Activated naive CD4-positive, alpha-beta T cell treated with anti-CD3 and anti-CD28 coated beads, Interleukin-2, amount 50 U/mL, for 24 hours (primary cell): ENCODE results near the gene ZNF23.

Source experiments
- H3K27ac Mint-ChIP-seq: one replicate; pipeline ENCODE4 v1.8.0; 2021; ENCODE audit warnings: mild to moderate bottlenecking, mixed read lengths
- H3K27me3 Mint-ChIP-seq: one replicate; pipeline ENCODE4 v1.8.0; 2021; ENCODE audit warnings: mixed read lengths
- H3K36me3 Mint-ChIP-seq: one replicate; pipeline ENCODE4 v1.8.0; 2021; ENCODE audit warnings: mixed read lengths
- H3K4me1 Mint-ChIP-seq: one replicate; pipeline ENCODE4 v1.8.0; 2021; ENCODE audit warnings: mixed read lengths
- H3K4me3 Mint-ChIP-seq: one replicate; pipeline ENCODE4 v1.8.0; 2021; ENCODE audit warnings: mild to moderate bottlenecking, mixed read lengths
- H3K9me3 Mint-ChIP-seq: one replicate; pipeline ENCODE4 v1.8.0; 2021; ENCODE audit warnings: mixed read lengths

ZNF23 gene

DNA sequence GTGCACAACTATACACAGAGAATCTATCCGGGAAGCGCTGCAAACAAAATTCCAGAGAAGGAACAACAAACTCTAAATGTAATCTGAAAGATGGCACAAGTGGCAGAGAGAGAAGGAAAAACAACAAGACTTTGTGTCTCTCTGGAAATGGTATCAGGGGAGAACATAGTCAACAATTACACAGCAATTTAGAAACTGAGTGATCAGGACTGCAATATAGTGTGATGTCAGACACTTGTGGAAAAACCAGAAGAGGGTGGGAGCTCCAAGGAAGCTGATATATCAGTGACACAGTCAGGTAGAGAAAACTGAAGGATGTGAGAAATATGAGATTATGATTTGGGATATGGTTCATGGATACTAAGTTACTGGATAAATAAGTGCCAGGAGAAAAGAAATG lies 18.9 kb upstream of the ZNF23 start:
- Mint-ChIP-seq H3K27ac (no peak overlapping the region), H3K9me3 (no peaks in the 10 kb centered on the region), H3K27me3 (no peaks in the 10 kb centered on the region), H3K36me3 (peaks cover 8% of the 10 kb centered on the region), H3K4me1 (peaks cover 17% of the 10 kb centered on the region), H3K4me3 (no peak overlapping the region)

DNA sequence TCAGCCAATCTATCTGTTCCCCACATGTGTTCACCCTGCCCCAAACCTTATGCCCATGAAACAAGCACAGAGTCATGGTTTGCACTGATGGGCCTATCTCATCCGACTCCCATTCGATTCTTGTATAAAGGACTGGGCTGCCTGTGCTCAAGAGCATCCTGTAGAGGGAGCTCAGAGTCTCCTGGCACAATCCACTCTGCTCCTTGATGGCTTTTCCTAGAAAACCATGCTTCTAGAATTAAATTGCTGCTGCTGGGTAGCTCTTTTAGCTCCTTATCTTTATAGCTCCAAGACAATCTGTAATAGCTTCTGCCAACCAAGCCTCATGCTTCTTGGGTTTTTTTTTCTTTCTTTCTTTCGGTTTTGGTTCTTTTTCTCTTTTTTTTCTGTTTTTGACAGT lies 17.4 kb upstream of the ZNF23 start:
- Mint-ChIP-seq H3K4me1 (peaks cover 11% of the 10 kb centered on the region), H3K36me3 (peaks cover 10% of the 10 kb centered on the region), H3K4me3 (no peak overlapping the region), H3K27ac (no peak overlapping the region), H3K27me3 (no peaks in the 10 kb centered on the region), H3K9me3 (no peaks in the 10 kb centered on the region)

DNA sequence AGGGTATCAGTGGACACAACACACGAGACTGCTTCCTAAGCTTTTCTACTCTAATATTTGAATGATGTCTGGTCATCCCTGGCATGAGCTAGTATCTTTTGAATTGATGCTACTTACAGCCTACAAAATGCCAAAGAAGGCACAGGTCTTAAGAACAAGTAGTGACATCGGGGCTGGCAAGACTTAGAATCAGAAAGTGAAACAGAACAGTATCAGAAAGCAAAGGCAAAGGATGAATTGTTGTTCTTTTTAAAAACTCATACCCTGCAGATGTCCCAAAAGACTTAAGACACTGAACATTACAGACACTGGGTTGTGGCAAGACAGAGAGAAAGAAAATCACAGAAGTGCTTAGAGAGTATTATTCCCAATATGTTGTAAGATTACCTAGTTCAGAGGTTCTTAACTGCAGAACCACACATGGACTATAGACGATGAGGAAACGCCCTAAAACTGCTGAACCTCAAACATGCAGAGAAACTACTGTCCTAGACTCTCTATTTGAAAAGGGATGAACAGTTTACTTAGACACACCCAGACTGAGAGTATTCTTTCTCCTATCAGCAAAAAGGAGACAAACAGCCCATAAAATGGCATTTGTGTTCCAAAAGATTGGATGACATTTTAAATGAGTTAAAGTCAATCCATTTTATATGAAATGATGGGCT lies 14.5 kb upstream of the ZNF23 start:
- Mint-ChIP-seq H3K36me3 (peaks cover 13% of the 10 kb centered on the region), H3K9me3 (no peaks in the 10 kb centered on the region), H3K27me3 (no peaks in the 10 kb centered on the region), H3K4me1 (no peaks in the 10 kb centered on the region), H3K27ac (no peak overlapping the region), H3K4me3 (no peak overlapping the region)

DNA sequence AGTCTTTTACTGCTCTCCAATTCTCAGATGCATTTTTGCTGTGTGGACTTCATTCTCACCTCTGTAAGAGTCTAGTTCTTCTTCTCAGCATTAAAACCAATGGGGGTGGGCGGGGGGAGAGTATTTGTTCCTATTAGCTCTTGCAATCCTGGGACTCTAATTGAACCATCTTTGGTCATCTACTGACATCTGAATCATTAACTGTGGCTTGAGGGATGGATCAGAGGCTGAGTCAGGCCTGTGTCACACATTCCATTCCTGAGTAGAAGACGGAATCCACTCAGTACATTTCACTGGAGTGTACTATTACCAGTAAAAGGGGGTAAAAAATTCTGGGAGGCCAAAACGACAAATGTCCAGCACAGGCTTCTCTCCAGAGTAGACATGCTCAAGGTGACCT lies 12.8 kb upstream of the ZNF23 start:
- Mint-ChIP-seq H3K9me3 (no peaks in the 10 kb centered on the region), H3K27me3 (no peaks in the 10 kb centered on the region), H3K36me3 (peaks cover 12% of the 10 kb centered on the region), H3K4me1 (no peaks in the 10 kb centered on the region), H3K27ac (no peak overlapping the region), H3K4me3 (no peak overlapping the region)

DNA sequence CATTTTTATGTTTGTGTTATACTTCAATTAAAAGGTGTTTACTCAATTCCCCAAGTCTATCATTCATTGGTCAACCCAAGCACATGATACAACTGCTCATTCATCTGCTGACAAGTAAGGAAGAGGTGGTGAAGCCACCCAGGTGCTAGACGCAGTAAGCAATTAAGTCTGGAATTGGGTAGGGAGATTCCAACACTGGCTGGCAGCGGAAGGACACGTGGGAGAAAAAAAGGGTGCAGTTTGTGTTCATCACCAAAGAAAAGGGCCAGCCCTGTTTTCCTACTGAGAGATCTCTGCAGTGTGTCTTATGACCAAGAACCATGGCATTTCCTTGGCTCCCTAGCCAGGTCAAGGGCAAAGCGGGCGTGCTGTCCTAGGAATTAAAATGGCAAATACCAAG lies 11.8 kb upstream of the ZNF23 start:
- H3K4me3 Mint-ChIP-seq, result no peak overlapping the region
- H3K4me1 Mint-ChIP-seq, result no peaks in the 10 kb centered on the region
- peaks cover 15% of the 10 kb centered on the region for H3K36me3 Mint-ChIP-seq
- no peak overlapping the region for H3K27ac Mint-ChIP-seq
- no peaks in the 10 kb centered on the region for H3K27me3 Mint-ChIP-seq
- H3K9me3 Mint-ChIP-seq, result no peaks in the 10 kb centered on the region

DNA sequence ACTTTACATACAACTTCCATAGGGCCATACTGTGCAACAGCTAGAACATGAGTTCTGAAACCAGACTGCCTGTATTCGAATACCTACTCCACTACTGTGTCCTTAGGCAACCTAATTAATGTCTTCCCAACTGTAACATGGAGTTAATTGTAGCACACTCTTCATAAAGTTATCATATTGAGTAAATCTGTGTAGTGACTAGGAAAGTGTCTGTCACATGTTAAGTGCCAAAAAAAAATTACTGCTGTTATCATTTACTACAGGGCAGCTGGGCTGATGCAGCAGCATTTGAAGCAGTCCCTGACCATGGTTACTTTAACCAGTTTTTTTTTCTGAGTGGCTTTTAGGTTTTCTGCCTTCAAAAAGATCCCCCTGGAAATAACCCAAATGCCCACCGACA lies 10.9 kb upstream of the ZNF23 start:
- H3K27ac Mint-ChIP-seq, result no peak overlapping the region
- no peaks in the 10 kb centered on the region for H3K4me1 Mint-ChIP-seq
- H3K27me3 Mint-ChIP-seq, result no peaks in the 10 kb centered on the region
- H3K36me3 Mint-ChIP-seq, result peaks cover 15% of the 10 kb centered on the region
- H3K4me3 Mint-ChIP-seq, result no peak overlapping the region
- no peaks in the 10 kb centered on the region for H3K9me3 Mint-ChIP-seq

DNA sequence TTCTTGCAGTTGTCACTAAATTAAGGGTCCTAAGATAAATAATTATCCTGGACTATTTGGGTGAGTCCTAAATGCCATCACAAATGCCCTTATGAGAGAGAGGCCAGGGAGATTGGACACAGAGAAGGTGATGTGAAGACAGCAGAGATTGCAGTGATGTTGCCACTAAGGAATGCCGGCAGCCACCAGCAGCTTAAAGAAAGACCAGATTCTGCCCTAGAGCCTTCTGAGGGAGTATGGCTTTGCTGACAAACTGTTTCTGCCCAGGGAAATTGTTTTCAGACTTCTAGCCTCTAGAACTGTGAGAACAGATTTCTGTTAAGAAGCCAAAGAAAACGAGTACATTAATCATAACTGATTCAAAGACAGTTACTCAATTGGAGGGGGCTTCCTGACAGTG lies 10.0 kb upstream of the ZNF23 start:
- H3K9me3 Mint-ChIP-seq, result no peaks in the 10 kb centered on the region
- peaks cover 15% of the 10 kb centered on the region for H3K36me3 Mint-ChIP-seq
- no peak overlapping the region for H3K27ac Mint-ChIP-seq
- H3K4me1 Mint-ChIP-seq, result no peaks in the 10 kb centered on the region
- H3K4me3 Mint-ChIP-seq, result no peak overlapping the region
- H3K27me3 Mint-ChIP-seq, result no peaks in the 10 kb centered on the region

DNA sequence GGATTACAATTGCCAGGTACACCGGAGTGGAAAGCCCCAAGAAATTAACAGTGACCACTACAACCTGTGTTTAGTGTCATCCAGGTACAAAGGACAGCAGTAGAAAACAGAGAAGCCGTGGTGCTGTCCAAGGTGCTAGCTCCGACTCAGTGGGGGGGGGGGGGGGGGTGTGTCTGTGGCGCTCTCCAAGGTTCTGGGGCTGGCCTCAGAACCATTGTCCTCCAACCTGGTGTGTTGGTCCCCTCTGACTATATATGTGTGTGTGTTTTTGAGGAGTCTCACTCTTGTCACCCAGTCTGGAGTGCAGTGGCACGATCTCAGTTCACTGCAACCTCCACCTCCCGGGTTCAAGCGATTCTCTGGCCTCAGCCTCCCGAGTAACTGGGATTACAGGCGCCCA lies 5.8 kb upstream of the ZNF23 start:
- Mint-ChIP-seq H3K27ac (no peak overlapping the region), H3K9me3 (no peaks in the 10 kb centered on the region), H3K36me3 (peaks cover 8% of the 10 kb centered on the region), H3K27me3 (no peaks in the 10 kb centered on the region), H3K4me1 (peaks cover 3% of the 10 kb centered on the region), H3K4me3 (no peak overlapping the region)

DNA sequence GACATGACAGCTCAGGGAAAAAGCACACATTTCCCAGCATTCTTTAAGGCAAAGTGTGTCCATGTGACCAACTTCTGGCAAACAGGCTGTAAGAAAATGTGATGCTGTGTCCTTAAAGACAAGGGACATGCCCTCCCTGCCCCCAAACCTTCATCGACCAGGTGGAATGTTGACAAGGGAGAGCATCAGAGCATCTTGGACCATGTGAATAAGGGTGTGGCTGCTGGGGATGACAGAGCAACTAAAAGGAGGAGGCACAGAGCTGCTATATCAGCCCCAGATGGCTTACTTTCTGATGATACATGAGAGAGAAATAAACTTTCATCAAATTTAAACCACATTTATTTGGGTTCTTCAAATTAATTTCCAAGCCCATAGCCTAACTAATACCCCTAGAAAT lies 2.2 kb upstream of the ZNF23 start:
- H3K27ac Mint-ChIP-seq, result no peak overlapping the region

DNA sequence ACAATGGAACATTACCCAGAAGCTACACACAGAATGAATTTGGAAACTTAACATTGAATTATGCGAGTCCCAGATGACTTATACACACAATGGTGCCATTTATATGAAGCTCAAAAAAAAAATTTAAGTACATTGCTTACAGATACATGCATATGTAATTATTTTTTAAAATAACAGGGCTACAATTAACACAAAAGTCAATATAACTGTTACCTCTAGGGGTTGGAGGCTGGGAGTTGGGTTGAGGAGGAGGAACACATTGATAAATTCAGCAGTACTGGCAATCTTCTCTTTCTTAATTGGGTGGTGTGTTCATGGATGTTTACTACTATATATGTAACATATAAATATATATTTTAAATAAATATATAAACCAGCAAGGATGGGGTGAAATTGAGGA lies 1.1 kb downstream of the ZNF23 start:
- Mint-ChIP-seq H3K27ac (peak overlapping the region; percentile 98), H3K36me3 (peaks cover 4% of the 10 kb centered on the region), H3K4me3 (peak overlapping the region; percentile 97), H3K9me3 (no peaks in the 10 kb centered on the region), H3K27me3 (no peaks in the 10 kb centered on the region), H3K4me1 (peaks cover 25% of the 10 kb centered on the region)

More for the DNA sequence above, 2.2 kb upstream of the ZNF23 start:
- no peak overlapping the region for H3K4me3 Mint-ChIP-seq
- H3K4me1 Mint-ChIP-seq, result peaks cover 25% of the 10 kb centered on the region
- H3K36me3 Mint-ChIP-seq, result peaks cover 5% of the 10 kb centered on the region
- no peaks in the 10 kb centered on the region for H3K27me3 Mint-ChIP-seq
- no peaks in the 10 kb centered on the region for H3K9me3 Mint-ChIP-seq

DNA sequence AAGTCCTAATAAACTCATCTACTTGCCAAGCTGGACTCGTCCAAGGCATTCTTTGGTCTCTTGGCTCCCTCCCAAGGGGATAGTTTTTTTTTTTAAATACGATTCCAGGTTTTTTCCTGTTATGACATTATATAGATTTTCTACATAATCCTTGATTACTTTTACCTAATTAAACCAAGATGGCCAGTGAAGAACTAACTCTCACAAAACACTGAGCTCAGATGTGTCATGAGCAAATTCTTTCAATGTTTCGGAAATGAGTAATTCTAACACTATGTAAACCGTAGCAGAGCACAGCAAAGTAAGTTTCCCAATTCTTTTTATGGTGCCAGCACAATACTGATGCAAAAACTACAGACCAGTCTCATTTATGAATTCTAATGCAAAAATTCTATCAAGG lies 1.8 kb downstream of the ZNF23 start:
- H3K4me3 Mint-ChIP-seq, result peak overlapping the region; percentile 97
- H3K36me3 Mint-ChIP-seq, result peaks cover 8% of the 10 kb centered on the region

DNA sequence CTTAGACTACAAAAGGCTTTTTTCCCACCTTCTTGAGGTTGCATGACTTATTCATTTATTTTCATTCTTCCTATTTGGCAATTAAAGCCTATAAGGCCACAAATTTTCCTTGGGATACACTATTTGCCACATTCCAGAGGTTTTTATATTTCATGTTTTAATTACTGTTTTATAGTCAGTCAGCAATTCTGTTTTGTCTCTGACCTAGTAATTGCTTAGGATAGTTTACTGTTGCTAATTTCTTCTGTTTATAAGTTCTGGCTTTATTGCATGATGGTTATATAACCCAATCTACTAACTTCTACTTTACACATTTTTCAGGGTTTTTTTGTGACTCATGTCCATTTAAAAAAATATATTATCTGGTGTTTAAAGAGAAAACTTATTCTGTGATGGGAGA lies 2.5 kb downstream of the ZNF23 start:
- peaks cover 25% of the 10 kb centered on the region for H3K4me1 Mint-ChIP-seq
- H3K4me3 Mint-ChIP-seq, result no peak overlapping the region
- peaks cover 15% of the 10 kb centered on the region for H3K36me3 Mint-ChIP-seq
- no peaks in the 10 kb centered on the region for H3K27me3 Mint-ChIP-seq
- no peaks in the 10 kb centered on the region for H3K9me3 Mint-ChIP-seq
- H3K27ac Mint-ChIP-seq, result no peak overlapping the region

More for the DNA sequence above, 1.8 kb downstream of the ZNF23 start:
- Mint-ChIP-seq H3K4me1 (peaks cover 25% of the 10 kb centered on the region), H3K27me3 (no peaks in the 10 kb centered on the region), H3K9me3 (no peaks in the 10 kb centered on the region), H3K27ac (no peak overlapping the region)

DNA sequence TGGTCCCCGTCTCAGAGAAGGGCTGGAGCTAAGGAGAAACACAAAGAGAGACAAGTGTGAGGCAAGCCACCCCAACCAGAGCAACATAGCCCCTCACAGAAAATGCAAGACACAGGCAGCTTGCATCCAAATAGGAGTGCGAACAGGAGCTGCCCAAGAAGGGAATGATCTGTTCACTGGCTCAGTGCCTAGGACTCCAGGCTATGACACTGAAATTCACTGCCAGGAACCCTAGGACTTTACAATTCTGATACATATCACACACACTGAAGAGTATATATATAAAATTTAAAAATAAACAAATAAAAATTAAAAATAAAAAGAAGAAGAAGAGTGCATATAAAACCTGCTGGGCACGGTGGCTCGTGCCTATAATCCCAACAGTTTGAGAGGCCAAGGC lies 5.2 kb downstream of the ZNF23 start:
- Mint-ChIP-seq H3K36me3 (peaks cover 37% of the 10 kb centered on the region), H3K4me3 (no peak overlapping the region), H3K27ac (no peak overlapping the region), H3K4me1 (peaks cover 14% of the 10 kb centered on the region), H3K9me3 (peaks cover 10% of the 10 kb centered on the region), H3K27me3 (no peaks in the 10 kb centered on the region)

DNA sequence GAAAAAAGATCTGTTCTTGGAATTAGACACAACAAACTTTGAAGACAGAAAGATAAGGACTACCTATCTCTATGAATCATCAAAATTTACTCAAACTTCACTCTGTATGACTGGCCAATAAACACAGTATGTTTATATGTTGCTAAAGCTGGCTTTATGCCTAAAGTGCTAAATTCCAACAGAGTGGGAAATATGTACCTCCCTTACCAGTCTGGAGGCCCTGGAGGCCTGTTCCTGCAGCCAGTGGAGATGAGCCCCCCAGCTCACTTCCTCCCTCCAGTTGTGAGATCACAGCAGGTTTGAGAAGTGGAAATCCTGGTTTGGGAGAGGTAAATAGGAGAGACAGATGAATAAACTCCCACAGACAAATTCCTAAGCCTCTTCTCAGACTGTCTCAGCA lies 9.0 kb downstream of the ZNF23 start:
- peaks cover 72% of the 10 kb centered on the region for H3K36me3 Mint-ChIP-seq
- no peaks in the 10 kb centered on the region for H3K27me3 Mint-ChIP-seq
- H3K27ac Mint-ChIP-seq, result no peak overlapping the region

DNA sequence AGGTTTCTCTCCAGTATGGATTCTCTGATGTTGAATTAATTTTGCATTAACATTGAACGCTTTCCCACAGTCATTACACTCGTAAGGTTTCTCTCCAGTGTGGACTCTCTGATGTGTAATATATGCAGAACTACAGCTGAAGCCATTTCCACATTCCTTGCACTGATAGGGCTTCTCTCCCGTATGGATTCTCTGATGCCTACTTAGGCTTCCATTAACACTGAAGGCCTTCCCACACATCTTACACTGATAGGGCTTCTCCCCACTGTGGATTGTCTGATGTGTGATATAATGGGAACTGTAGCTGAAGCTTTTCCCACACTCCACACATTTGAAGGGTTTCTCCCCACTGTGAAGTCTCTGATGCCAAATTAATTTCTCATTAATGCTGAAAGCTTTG lies 13.0 kb downstream of the ZNF23 start:
- H3K27me3 Mint-ChIP-seq, result no peaks in the 10 kb centered on the region
- H3K36me3 Mint-ChIP-seq, result peaks cover 59% of the 10 kb centered on the region

More for the DNA sequence above, 9.0 kb downstream of the ZNF23 start:
- no peaks in the 10 kb centered on the region for H3K4me1 Mint-ChIP-seq
- H3K4me3 Mint-ChIP-seq, result no peak overlapping the region
- H3K9me3 Mint-ChIP-seq, result peaks cover 19% of the 10 kb centered on the region

DNA sequence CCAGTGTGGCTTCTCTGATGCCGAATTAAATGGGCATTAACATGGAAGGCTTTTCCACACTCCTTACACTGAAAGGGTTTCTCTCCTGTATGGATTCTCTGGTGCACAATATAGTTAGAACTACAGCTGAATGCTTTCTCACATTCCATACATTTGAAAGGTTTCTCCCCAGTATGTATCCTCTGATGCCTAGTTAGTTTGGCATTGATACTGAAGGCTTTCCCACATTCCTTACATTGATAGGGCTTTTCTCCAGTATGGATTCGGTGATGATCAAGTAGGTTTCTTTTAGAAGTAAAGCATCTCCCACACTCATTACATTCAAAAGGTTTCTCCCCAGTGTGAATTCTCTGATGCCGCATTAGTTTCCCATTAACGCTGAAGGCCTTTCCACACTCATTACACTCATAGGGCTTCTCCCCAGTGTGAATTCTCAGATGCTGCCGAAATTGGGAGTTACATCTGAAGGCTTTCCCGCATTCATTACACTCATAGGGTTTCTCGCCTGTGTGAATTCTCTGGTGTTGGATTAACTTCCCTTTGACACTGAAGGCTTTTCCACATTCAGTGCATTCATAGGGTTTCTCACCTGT lies 13.7 kb downstream of the ZNF23 start:
- no peaks in the 10 kb centered on the region for H3K4me1 Mint-ChIP-seq
- peaks cover 19% of the 10 kb centered on the region for H3K9me3 Mint-ChIP-seq
- no peaks in the 10 kb centered on the region for H3K27me3 Mint-ChIP-seq
- H3K36me3 Mint-ChIP-seq, result peaks cover 58% of the 10 kb centered on the region
- H3K4me3 Mint-ChIP-seq, result no peak overlapping the region
- no peak overlapping the region for H3K27ac Mint-ChIP-seq

More for the DNA sequence above, 13.0 kb downstream of the ZNF23 start:
- H3K4me1 Mint-ChIP-seq, result no peaks in the 10 kb centered on the region
- H3K9me3 Mint-ChIP-seq, result peaks cover 19% of the 10 kb centered on the region
- H3K27ac Mint-ChIP-seq, result no peak overlapping the region
- no peak overlapping the region for H3K4me3 Mint-ChIP-seq

DNA sequence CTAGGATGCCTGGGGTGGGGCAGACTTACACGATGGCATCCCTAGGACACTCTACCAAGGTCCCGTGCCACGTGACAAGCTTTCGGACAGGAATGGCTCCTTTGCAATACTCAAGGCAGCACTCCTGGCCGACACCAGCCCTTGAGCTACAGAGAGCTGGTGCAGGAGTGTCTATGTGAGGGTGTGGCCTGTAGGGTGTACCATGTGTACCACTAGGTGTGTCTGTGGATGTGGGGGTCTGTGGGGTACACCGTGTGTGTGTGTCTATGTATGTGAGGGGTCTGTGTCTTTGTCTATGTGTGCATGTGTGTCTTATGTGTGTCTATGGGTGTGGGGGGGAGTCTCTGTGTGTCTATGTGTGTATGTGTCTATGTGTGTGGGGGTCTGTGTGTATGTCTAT lies 18.3 kb downstream of the ZNF23 start:
- no peaks in the 10 kb centered on the region for H3K4me1 Mint-ChIP-seq
- H3K4me3 Mint-ChIP-seq, result no peak overlapping the region
- H3K27ac Mint-ChIP-seq, result no peak overlapping the region
- H3K9me3 Mint-ChIP-seq, result no peaks in the 10 kb centered on the region
- H3K36me3 Mint-ChIP-seq, result peaks cover 15% of the 10 kb centered on the region
- H3K27me3 Mint-ChIP-seq, result peaks cover 7% of the 10 kb centered on the region
